ENCODE data around the gene BNC2.

BNC2 gene

GRCh38 chr9:16806674-16807073 is 63.8 kb downstream of the BNC2 start:
- DNase-seq (ENCODE audit: low read depth) = no peak
- TF ChIP-seq, protein P1, sequence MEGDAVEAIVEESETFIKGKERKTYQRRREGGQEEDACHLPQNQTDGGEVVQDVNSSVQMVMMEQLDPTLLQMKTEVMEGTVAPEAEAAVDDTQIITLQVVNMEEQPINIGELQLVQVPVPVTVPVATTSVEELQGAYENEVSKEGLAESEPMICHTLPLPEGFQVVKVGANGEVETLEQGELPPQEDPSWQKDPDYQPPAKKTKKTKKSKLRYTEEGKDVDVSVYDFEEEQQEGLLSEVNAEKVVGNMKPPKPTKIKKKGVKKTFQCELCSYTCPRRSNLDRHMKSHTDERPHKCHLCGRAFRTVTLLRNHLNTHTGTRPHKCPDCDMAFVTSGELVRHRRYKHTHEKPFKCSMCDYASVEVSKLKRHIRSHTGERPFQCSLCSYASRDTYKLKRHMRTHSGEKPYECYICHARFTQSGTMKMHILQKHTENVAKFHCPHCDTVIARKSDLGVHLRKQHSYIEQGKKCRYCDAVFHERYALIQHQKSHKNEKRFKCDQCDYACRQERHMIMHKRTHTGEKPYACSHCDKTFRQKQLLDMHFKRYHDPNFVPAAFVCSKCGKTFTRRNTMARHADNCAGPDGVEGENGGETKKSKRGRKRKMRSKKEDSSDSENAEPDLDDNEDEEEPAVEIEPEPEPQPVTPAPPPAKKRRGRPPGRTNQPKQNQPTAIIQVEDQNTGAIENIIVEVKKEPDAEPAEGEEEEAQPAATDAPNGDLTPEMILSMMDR (IDR thresholded peaks at IDR 0.05; ENCODE audit: low read depth, low read length, missing control alignments) = no peak
- no peak overlapping the region for H3K4me3 ChIP-seq (ENCODE audit: low read depth, low read length)

DNA sequence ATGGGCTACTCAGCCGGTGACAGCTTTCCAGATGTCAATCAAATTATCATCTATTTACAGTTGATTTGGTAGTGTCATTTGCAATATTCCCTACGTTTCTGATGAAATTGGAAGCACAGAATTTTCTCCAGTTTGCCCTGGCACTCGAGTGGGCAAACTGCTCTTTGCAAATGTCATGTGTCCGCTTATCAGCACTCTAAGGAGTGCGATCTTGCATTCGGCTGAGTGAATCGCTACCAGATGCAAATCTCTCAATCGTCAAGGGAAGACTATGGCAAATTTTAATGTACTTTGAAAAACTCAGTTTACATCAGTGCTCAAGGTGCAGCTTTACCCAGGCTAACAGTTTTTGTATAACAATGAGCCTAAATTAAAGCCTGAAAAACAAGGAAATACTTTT is 66.8 kb downstream of the BNC2 start:
- H3K4me3 ChIP-seq (ENCODE audit: low read depth, low read length) = no peak overlapping the region
- DNase-seq (ENCODE audit: low read depth) = no peak
- TF ChIP-seq, protein P1 (IDR thresholded peaks at IDR 0.05; ENCODE audit: low read depth, low read length, missing control alignments) = no peak

GRCh38 chr9:16801871-16802466 is 68.5 kb downstream of the BNC2 start:
- no peak for DNase-seq (ENCODE audit: low read depth)
- H3K4me3 ChIP-seq (ENCODE audit: low read depth, low read length) = no peak overlapping the region
- TF ChIP-seq, protein P1 (IDR thresholded peaks at IDR 0.05; ENCODE audit: low read depth, low read length, missing control alignments) = no peak

DNA sequence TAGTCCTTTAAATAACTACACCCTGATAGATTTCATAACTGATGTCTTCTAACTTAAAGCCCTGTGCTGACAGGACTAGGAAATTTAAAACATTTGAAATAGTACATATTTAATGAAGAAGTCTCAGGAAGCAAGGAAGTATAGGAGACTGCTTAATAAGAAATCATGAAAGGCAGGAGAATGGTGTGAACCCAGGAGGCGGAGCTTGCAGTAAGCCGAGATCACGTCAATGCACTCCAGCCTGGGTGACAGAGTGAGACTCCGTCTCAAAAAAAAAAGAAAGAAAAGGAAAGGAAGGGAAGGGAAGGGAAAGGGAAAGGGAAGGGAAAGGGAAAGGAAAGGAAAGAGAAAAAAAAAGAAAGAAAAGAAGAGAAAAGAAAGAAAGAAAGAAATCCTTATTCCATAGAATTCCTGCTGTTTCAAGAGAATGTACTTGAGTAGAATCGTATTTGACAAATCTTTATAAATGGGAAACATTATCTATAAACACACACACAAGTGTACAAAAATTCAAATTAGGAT is 74.1 kb downstream of the BNC2 start:
- no peak for DNase-seq (ENCODE audit: low read depth)
- TF ChIP-seq, protein P1 (IDR thresholded peaks at IDR 0.05; ENCODE audit: low read depth, low read length, missing control alignments) = no peak
- no peak overlapping the region for H3K4me3 ChIP-seq (ENCODE audit: low read depth, low read length)

DNA sequence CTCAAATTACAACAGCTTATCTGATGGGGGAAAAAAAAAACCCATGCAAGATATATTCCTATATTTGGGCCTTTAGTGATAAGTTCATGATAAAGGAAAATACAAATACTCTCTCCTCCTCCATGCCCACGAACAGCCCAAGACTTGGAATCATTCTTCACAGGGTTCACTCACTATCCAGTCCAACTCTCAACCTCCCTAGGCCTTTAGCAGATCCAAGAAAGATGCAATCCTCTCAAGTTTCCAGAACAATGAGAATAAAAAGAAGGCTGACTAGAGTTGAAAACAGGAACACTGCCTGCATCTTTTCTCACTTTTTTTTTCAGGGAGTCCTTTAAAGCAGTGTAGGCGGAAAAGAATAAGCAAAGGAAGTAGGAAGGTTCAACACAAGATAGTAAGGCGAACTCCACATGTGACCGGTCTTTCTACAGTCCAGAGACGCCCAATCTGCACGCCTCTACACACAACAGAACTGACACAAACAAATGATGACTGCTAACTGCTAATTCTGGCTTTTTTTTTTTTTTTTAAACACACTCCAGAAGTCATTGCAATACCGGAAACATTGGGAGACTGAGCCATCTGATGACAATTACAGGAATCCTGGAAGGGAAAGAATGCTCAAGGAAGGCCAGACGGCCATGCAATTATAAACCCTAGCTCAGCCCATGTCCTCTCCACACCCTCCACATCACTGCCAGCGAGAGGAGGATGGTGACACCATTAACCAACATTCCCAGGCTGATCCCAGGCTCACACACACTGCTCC is 75.4 kb downstream of the BNC2 start:
- TF ChIP-seq, protein P1 (IDR thresholded peaks at IDR 0.05; ENCODE audit: low read depth, low read length, missing control alignments) = no peak
- DNase-seq (ENCODE audit: low read depth) = no peak
- H3K4me3 ChIP-seq (ENCODE audit: low read depth, low read length) = no peak overlapping the region

- no peak overlapping the region for H3K4me3 ChIP-seq (ENCODE audit: low read depth, low read length)
- DNase-seq (ENCODE audit: low read depth) = no peak
- TF ChIP-seq, protein P1 (IDR thresholded peaks at IDR 0.05; ENCODE audit: low read depth, low read length, missing control alignments) = no peak
Measured at GRCh38 chr9:16794103-16794502, 76.4 kb downstream of the BNC2 start.
